GM20000 (cell line): ENCODE measurements around the gene LACTB.

ENCODE experiments used
- DNase-seq: peaks from one replicate; pipeline ENCODE4 v3.0.0; 2012; ENCODE audit warnings: low spot score
- CTCF ChIP-seq: IDR thresholded peaks from 2 replicates; pipeline ENCODE4 v1.5.1; 2012; ENCODE audit warnings: mild to moderate bottlenecking, control low read depth; ENCODE audit errors: extremely low read depth, missing control alignments

LACTB gene

GRCh38 chr15:63114465-63114864 is 7.2 kb upstream of the LACTB start:
- DNase-seq: no peak
- TF ChIP-seq CTCF: no peak

DNA sequence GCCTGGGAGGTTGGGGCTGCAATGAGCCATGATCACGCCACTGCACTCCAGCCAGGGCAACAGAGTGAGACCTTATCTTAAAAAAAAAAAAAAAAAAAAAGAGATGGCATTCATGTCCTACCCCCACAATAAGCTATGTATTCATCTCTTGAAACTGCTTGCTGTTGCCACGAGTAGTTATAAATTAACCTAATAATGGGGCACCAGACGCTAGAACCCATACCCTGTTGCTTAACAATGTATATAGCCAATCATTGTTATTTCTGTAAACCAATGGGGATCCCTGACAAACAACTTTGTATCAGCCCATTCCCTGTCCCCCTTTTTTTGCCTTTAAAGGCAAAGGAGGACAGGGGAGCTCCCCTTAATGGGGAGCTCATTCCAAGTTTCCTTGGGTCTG is 2.8 kb upstream of the LACTB start:
- no peak for TF ChIP-seq CTCF
- DNase-seq: no peak

DNA sequence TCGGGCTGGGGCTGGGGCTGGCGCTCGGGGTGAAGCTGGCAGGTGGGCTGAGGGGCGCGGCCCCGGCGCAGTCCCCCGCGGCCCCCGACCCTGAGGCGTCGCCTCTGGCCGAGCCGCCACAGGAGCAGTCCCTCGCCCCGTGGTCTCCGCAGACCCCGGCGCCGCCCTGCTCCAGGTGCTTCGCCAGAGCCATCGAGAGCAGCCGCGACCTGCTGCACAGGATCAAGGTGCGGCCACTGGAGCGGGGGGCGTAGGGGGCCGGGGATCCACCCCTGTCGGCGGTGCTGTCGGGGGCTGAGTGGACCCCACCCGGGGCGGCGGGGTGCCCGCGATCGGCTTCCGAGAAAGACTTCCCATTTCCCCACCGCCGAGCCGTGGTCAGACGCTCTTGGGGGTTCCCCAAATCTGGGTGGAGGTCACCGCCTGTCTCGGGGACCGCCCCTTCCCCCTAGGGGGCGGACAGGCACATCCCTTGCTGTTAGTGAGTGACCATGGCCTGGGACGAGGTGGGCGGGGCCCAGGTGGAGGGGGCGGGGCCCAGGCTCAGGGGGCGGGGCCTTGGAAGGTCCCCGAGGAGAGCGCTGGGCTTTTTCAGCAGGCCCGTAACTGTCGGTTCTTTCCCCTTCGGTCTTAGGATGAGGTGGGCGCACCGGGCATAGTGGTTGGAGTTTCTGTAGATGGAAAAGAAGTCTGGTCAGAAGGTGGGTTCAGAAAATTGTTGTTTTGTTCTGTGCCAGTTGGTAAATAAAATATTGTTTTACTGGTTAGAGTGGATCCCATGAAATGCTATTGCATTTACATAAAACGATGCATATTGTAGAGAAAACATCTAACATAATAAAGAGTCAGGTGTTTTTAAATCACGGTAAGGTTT is 578 bp downstream of the LACTB start:
- DNase-seq: peak; percentile 95
- no peak for TF ChIP-seq CTCF

- TF ChIP-seq CTCF: no peak
- no peak for DNase-seq
These were observed 2.8 kb downstream of the LACTB start for GRCh38 chr15:63124506-63124905.

DNA sequence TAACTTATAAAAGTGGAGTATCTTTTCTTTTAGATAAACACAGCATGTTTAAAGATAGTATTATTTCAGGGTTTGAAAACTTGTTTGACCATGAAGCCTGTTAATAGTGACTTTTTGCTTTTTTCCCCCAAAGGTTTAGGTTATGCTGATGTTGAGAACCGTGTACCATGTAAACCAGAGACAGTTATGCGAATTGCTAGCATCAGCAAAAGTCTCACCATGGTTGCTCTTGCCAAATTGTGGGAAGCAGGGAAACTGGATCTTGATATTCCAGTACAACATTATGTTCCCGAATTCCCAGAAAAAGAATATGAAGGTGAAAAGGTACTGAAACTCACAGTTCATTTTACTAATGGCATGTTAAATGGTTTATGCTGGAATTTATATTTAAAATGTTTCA is 5.1 kb downstream of the LACTB start:
- no peak for TF ChIP-seq CTCF

GRCh38 chr15:63133786-63134185 is 12.1 kb downstream of the LACTB start:
- no peak for TF ChIP-seq CTCF
- DNase-seq: no peak

More for the DNA sequence above, 5.1 kb downstream of the LACTB start:
- no peak for DNase-seq

GRCh38 chr15:63134245-63134985 is 12.8 kb downstream of the LACTB start:
- TF ChIP-seq CTCF: no peak
- no peak for DNase-seq
